ENCODE data around the gene PIGX.

PIGX gene

GRCh38 chr3:196711838-196712513 lies at the start of gene PIGX, which contains the start of gene CEP19:
Gene PIGX, plus strand, starts transcription at chr3:196712377.
Gene CEP19, minus strand, starts transcription at chr3:196712250. Its CDS starts 3,593 bp downstream, at chr3:196708657.
- peak within 1 kb of the TSS; percentile 84 to 85 for H3K9ac ChIP-seq (ENCODE audit: low read length in 2 of 2)
- H3K4me3 ChIP-seq (ENCODE audit: low read length in 2 of 2): peak within 1 kb of the TSS; percentile 91 to 93
- no peaks in the 10 kb centered on the region for H3K36me3 ChIP-seq (ENCODE audit: control insufficient read depth in 2 of 2, insufficient read depth in 2 of 2, low read length in 2 of 2)
- H3K9me3 ChIP-seq (ENCODE audit: control insufficient read depth in 2 of 2, low read length in 2 of 2): no peaks in the 10 kb centered on the region
- no peaks in the 10 kb centered on the region for H3K27me3 ChIP-seq (ENCODE audit: control insufficient read depth in 1 of 2, insufficient read depth in 2 of 2, low read length in 2 of 2)
- H3K27ac ChIP-seq (ENCODE audit: low read length): peak within 1 kb of the TSS; percentile 80
- peaks cover 16% of the 10 kb centered on the region for H3K4me1 ChIP-seq (ENCODE audit: control insufficient read depth, insufficient read depth, low read length)

- Histone ChIP-seq H3K4me3 (ENCODE audit: low read length in 2 of 2) (no peak overlapping the region), H3K36me3 (ENCODE audit: control insufficient read depth in 2 of 2, insufficient read depth in 2 of 2, low read length in 2 of 2) (no peaks in the 10 kb centered on the region), H3K27ac (ENCODE audit: low read length) (no peak overlapping the region), H3K4me1 (ENCODE audit: control insufficient read depth, insufficient read depth, low read length) (no peaks in the 10 kb centered on the region), H3K9me3 (ENCODE audit: control insufficient read depth in 2 of 2, low read length in 2 of 2) (no peaks in the 10 kb centered on the region), H3K9ac (ENCODE audit: low read length in 2 of 2) (no peak overlapping the region), H3K27me3 (ENCODE audit: control insufficient read depth in 1 of 2, insufficient read depth in 2 of 2, low read length in 2 of 2) (no peaks in the 10 kb centered on the region)
These were observed 49.2 kb upstream of the PIGX start for GRCh38 chr3:196662711-196663571.

- no peak overlapping the region for H3K27ac ChIP-seq (ENCODE audit: low read length)
- H3K36me3 ChIP-seq (ENCODE audit: control insufficient read depth in 2 of 2, insufficient read depth in 2 of 2, low read length in 2 of 2): no peaks in the 10 kb centered on the region
- no peaks in the 10 kb centered on the region for H3K4me1 ChIP-seq (ENCODE audit: control insufficient read depth, insufficient read depth, low read length)
- no peak overlapping the region for H3K9ac ChIP-seq (ENCODE audit: low read length in 2 of 2)
- H3K27me3 ChIP-seq (ENCODE audit: control insufficient read depth in 1 of 2, insufficient read depth in 2 of 2, low read length in 2 of 2): peaks cover 0 to 2% of the 10 kb centered on the region in 2 donors
- H3K4me3 ChIP-seq (ENCODE audit: low read length in 2 of 2): no peak overlapping the region
- H3K9me3 ChIP-seq (ENCODE audit: control insufficient read depth in 2 of 2, low read length in 2 of 2): no peaks in the 10 kb centered on the region
These were observed 45.9 kb upstream of the PIGX start for GRCh38 chr3:196666001-196666867.

- H3K4me3 ChIP-seq (ENCODE audit: low read length in 2 of 2): no peak overlapping the region
- no peaks in the 10 kb centered on the region for H3K4me1 ChIP-seq (ENCODE audit: control insufficient read depth, insufficient read depth, low read length)
- no peaks in the 10 kb centered on the region for H3K36me3 ChIP-seq (ENCODE audit: control insufficient read depth in 2 of 2, insufficient read depth in 2 of 2, low read length in 2 of 2)
- no peak overlapping the region for H3K9ac ChIP-seq (ENCODE audit: low read length in 2 of 2)
- H3K27ac ChIP-seq (ENCODE audit: low read length): no peak overlapping the region
- peaks cover 0 to 2% of the 10 kb centered on the region in 2 donors for H3K27me3 ChIP-seq (ENCODE audit: control insufficient read depth in 1 of 2, insufficient read depth in 2 of 2, low read length in 2 of 2)
- no peaks in the 10 kb centered on the region for H3K9me3 ChIP-seq (ENCODE audit: control insufficient read depth in 2 of 2, low read length in 2 of 2)
These were observed 44.9 kb upstream of the PIGX start for GRCh38 chr3:196667056-196667825.

GRCh38 chr3:196670339-196670738 lies 41.8 kb upstream of the PIGX start:
- Histone ChIP-seq H3K4me1 (ENCODE audit: control insufficient read depth, insufficient read depth, low read length) (no peaks in the 10 kb centered on the region), H3K9ac (ENCODE audit: low read length in 2 of 2) (no peak overlapping the region), H3K27ac (ENCODE audit: low read length) (no peak overlapping the region), H3K27me3 (ENCODE audit: control insufficient read depth in 1 of 2, insufficient read depth in 2 of 2, low read length in 2 of 2) (peaks cover 0 to 2% of the 10 kb centered on the region in 2 donors), H3K9me3 (ENCODE audit: control insufficient read depth in 2 of 2, low read length in 2 of 2) (no peaks in the 10 kb centered on the region), H3K4me3 (ENCODE audit: low read length in 2 of 2) (no peak overlapping the region), H3K36me3 (ENCODE audit: control insufficient read depth in 2 of 2, insufficient read depth in 2 of 2, low read length in 2 of 2) (no peaks in the 10 kb centered on the region)

GRCh38 chr3:196673632-196674031 lies 38.5 kb upstream of the PIGX start:
- no peak overlapping the region for H3K9ac ChIP-seq (ENCODE audit: low read length in 2 of 2)
- H3K27me3 ChIP-seq (ENCODE audit: control insufficient read depth in 1 of 2, insufficient read depth in 2 of 2, low read length in 2 of 2): peaks cover 0 to 2% of the 10 kb centered on the region in 2 donors
- no peaks in the 10 kb centered on the region for H3K36me3 ChIP-seq (ENCODE audit: control insufficient read depth in 2 of 2, insufficient read depth in 2 of 2, low read length in 2 of 2)
- H3K4me3 ChIP-seq (ENCODE audit: low read length in 2 of 2): no peak overlapping the region
- no peak overlapping the region for H3K27ac ChIP-seq (ENCODE audit: low read length)
- no peaks in the 10 kb centered on the region for H3K9me3 ChIP-seq (ENCODE audit: control insufficient read depth in 2 of 2, low read length in 2 of 2)
- H3K4me1 ChIP-seq (ENCODE audit: control insufficient read depth, insufficient read depth, low read length): no peaks in the 10 kb centered on the region

- no peak overlapping the region for H3K4me3 ChIP-seq (ENCODE audit: low read length in 2 of 2)
- H3K36me3 ChIP-seq (ENCODE audit: control insufficient read depth in 2 of 2, insufficient read depth in 2 of 2, low read length in 2 of 2): no peaks in the 10 kb centered on the region
- H3K9ac ChIP-seq (ENCODE audit: low read length in 2 of 2): no peak overlapping the region
- no peaks in the 10 kb centered on the region for H3K27me3 ChIP-seq (ENCODE audit: control insufficient read depth in 1 of 2, insufficient read depth in 2 of 2, low read length in 2 of 2)
- H3K4me1 ChIP-seq (ENCODE audit: control insufficient read depth, insufficient read depth, low read length): no peaks in the 10 kb centered on the region
- H3K27ac ChIP-seq (ENCODE audit: low read length): no peak overlapping the region
- no peaks in the 10 kb centered on the region for H3K9me3 ChIP-seq (ENCODE audit: control insufficient read depth in 2 of 2, low read length in 2 of 2)
These were observed 34.8 kb upstream of the PIGX start for GRCh38 chr3:196677353-196677752.

GRCh38 chr3:196677931-196678330 lies 34.2 kb upstream of the PIGX start:
- Histone ChIP-seq H3K27ac (ENCODE audit: low read length) (no peak overlapping the region), H3K27me3 (ENCODE audit: control insufficient read depth in 1 of 2, insufficient read depth in 2 of 2, low read length in 2 of 2) (no peaks in the 10 kb centered on the region), H3K9me3 (ENCODE audit: control insufficient read depth in 2 of 2, low read length in 2 of 2) (no peaks in the 10 kb centered on the region), H3K9ac (ENCODE audit: low read length in 2 of 2) (no peak overlapping the region), H3K36me3 (ENCODE audit: control insufficient read depth in 2 of 2, insufficient read depth in 2 of 2, low read length in 2 of 2) (no peaks in the 10 kb centered on the region), H3K4me3 (ENCODE audit: low read length in 2 of 2) (no peak overlapping the region), H3K4me1 (ENCODE audit: control insufficient read depth, insufficient read depth, low read length) (no peaks in the 10 kb centered on the region)

- Histone ChIP-seq H3K4me1 (ENCODE audit: control insufficient read depth, insufficient read depth, low read length) (peaks cover 5% of the 10 kb centered on the region), H3K9me3 (ENCODE audit: control insufficient read depth in 2 of 2, low read length in 2 of 2) (no peaks in the 10 kb centered on the region), H3K27me3 (ENCODE audit: control insufficient read depth in 1 of 2, insufficient read depth in 2 of 2, low read length in 2 of 2) (no peaks in the 10 kb centered on the region), H3K4me3 (ENCODE audit: low read length in 2 of 2) (peak overlapping the region; percentile 2 to 40), H3K27ac (ENCODE audit: low read length) (no peak overlapping the region), H3K9ac (ENCODE audit: low read length in 2 of 2) (peak overlapping the region in 1 of 2 donors; percentile 42), H3K36me3 (ENCODE audit: control insufficient read depth in 2 of 2, insufficient read depth in 2 of 2, low read length in 2 of 2) (no peaks in the 10 kb centered on the region)
These were observed 27.4 kb upstream of the PIGX start for GRCh38 chr3:196684548-196685407.
